Activated CD4-positive, CD25-positive, alpha-beta regulatory T cell (primary cell): Measurements from ENCODE around the gene FNDC3B.

Experiments
- DNase-seq, 4 experiments: peaks; one replicate each; lab custom pipeline; 2025; lab: John Stamatoyannopoulos, UW

FNDC3B gene

DNA sequence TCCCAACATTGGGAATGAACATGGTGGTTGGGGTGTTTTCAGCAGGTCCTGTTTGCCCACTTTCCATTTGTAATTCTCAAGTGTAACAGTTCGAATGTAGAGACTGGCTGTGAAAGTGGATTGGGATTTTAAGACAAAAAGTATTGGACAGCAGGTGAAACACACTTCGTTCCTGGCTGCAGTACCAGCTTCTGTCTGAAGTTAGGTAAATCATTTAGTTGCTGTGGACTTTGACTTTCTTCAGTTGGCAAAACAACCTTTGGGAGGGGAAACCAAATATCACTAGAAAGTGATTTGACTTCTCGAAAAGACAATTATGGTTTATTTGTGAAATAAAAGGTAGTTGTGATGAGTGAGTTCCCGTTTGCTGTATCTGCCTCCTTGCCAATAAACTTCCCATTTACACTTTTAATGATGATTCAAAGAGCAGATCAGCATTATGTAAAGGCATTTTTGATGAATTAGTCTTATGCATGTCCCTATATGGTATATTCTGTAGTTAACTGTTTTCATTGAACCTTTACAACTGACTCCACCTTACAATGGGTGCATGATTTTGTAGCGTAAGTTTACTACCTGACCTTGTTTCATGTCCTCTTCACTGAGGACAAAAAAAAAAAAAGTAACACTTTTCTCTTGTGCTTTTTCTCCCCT is 34.0 kb downstream of the FNDC3B start:
- no peak for DNase-seq

DNA sequence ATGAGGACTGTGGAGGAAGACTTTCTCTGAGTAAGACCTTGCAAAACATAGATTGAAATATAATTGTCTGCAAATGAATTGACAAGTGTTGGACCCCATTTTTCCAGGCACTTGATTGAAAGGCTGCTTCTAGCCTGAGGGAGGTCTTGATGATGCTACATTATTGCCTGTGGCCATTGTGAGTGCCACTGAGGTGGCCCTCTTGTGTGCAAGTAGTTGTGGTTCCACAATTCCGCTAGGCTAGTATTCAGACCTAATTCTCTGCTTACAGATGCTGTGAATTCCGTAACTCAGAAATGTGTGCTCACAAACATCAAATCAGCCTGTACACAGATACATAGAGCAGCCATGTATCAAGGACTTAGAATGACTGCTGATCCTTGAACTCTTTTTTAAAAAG is 34.7 kb downstream of the FNDC3B start:
- no peak for DNase-seq

- no peak for DNase-seq
These were observed 35.2 kb downstream of the FNDC3B start for GRCh38 chr3:172074586-172074985.

GRCh38 chr3:172076212-172076611 is 36.8 kb downstream of the FNDC3B start:
- DNase-seq: no peak

- no peak for DNase-seq
These were observed 37.9 kb downstream of the FNDC3B start for GRCh38 chr3:172077197-172077757.

DNA sequence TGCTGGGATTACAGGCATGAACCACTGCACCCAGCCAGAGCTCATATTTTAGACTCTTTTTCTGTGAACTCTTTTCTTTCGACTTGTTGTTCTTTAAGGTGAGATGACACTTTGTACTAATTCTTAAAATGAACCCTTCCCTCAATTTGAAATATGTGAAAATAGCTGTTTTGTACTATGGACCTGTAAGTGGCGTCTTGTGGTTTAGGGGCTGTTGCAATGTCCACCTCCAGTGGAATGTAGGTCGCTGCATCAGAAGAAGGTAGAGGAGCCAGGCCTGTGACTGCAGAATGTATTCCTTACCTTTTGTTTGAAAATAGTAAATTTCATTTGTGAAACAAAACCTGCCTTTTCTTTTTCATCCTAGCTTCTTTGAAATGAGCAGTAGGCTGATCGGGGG is 38.9 kb downstream of the FNDC3B start:
- DNase-seq: no peak

DNA sequence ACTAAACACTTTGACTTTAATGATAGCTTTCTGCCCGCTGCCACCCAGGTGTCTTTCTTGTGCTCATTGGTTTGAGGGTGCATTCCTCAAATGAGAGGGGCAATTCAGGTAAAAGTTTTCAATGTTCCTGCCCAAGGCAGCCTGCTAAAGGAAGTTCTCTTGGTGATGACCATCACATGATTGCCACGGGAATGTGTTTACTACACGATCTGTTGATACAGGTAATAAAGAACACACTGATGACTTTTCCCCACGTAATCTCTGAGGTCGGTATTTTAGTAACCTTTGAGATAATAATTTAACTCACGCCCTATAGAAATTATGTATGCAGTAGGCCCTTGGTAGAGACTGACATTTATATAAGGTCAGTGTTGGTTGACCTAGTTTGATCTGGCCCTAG is 39.3 kb downstream of the FNDC3B start:
- no peak for DNase-seq

DNA sequence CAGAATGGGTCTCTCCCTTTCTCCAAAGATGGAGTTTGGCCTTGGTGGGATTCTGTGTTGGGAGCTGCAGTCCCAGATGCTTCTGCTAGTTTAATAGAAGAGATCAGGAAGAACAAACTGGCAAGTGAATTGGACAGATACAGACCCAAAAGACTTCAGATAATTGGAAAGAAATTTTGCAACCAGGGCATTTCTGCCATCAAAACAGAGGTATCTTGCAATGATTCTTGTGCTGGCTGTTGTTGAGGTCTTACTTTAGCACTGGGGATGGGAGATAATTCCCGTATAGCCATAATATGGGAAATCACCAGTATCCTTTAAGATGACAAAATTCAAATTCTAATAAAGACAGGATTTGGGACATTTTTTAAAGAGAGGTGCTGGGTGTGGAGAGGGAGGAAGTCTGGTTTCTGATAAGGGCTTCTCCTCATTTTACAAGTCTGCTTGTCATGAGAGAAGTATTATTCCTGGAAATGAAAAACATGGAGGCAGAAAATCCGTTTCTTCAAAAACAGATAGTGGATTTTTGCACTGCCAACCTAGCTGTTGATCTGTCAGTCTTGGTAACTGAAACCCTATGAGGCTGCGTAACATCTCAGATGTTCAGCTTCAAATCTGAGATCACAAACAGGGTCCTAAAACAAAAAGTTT is 40.1 kb downstream of the FNDC3B start:
- DNase-seq: no peak

DNA sequence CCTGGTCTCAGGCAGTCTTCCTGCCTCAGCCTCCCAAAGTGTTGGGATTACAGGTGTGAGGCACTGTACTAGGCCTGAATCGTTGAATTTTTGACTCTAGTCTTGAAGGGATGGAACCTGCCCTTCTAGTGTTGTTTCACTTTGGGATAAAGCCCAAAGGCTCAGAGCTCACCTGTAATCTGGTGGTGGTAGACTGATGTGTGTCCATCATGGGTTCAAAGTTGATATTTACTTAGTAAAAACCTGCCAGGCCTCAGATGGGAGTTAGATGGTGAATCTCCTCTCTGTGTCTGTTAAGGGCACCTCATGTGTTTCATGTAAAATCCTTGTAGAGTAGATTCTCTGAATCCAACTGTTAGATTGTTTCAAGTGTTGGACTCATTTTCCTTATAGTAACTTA is 41.1 kb downstream of the FNDC3B start:
- no peak for DNase-seq

DNA sequence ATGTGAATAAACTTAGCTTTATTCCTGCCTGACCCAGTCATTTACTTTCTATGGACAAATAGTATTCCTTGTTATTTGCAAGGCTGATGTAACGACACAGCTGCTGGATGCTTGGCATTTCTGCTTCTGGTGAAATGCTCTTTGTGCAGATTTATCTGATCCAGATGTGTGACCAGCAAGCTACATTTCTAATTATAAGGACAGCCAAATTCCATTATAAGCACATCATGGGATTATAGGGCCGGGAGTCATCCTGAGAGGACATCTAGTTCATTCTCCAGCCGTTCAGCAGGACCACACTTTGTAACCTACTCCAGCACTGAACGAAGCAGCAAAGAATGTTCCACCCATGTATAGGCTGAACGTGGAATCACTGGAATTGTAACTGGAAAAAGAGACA is 42.9 kb downstream of the FNDC3B start:
- DNase-seq: no peak

GRCh38 chr3:172082820-172083513 is 43.6 kb downstream of the FNDC3B start:
- DNase-seq: no peak

DNA sequence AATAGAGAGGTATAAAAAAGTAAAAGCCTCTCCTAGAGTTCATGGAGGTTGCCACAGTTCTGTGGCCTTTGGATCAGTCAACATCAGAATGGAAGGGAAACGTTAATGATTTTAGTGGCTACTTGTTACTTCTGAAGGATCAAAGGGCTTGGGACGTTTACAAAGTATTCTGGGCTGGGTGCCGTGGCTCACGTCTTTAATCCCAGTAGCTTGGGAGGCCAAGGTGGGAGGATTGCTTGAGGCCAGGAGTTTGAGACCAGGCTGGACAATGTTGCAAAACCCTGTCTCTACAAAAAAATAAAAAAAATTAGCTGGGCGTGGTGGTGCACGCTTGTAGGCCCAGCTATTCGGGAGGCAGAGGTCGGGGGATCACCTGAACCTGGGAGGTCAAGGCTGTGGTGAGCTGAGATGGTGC is 44.6 kb downstream of the FNDC3B start:
- DNase-seq: no peak

GRCh38 chr3:172084871-172085556 is 45.6 kb downstream of the FNDC3B start:
- no peak for DNase-seq

- DNase-seq: no peak
These were observed 46.1 kb downstream of the FNDC3B start for GRCh38 chr3:172085557-172085895.

DNA sequence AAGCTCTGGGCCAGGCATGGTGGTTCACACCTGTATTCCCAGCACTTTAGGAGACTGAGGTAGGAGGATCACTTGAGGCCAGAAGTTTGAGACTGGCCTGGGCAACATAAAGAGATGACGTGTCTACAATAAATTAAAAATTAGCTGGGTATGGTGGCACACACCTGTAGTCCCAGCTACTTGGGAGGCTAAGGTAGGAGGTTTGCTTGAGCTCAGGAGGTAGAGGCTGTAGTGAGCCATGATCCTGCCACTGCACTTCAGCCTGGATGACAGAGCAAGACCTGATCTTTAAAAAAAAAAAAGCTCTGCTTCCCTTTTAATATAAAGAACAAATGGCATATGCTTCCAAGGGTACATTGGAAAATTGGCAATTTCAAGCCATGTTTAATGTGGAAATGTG is 46.7 kb downstream of the FNDC3B start:
- no peak for DNase-seq

DNA sequence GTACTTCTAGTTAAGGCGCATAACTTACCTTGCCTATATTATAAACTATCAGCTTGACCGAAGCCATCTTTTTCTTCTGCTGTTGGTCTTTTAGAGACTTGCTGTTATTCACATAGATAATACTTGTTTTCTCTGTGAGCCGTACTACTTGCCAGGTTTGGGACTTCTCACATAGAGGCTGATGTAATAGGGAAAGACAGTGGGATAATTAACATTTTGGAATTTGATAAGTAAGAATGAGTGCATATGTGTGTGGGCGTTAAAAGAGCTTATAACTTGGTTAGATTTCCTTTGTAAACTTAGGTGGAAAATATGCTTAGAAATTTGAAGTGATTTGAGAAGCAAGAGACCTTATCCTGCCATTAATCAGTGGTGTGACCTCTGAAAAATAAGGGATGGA is 47.8 kb downstream of the FNDC3B start:
- DNase-seq: no peak

DNA sequence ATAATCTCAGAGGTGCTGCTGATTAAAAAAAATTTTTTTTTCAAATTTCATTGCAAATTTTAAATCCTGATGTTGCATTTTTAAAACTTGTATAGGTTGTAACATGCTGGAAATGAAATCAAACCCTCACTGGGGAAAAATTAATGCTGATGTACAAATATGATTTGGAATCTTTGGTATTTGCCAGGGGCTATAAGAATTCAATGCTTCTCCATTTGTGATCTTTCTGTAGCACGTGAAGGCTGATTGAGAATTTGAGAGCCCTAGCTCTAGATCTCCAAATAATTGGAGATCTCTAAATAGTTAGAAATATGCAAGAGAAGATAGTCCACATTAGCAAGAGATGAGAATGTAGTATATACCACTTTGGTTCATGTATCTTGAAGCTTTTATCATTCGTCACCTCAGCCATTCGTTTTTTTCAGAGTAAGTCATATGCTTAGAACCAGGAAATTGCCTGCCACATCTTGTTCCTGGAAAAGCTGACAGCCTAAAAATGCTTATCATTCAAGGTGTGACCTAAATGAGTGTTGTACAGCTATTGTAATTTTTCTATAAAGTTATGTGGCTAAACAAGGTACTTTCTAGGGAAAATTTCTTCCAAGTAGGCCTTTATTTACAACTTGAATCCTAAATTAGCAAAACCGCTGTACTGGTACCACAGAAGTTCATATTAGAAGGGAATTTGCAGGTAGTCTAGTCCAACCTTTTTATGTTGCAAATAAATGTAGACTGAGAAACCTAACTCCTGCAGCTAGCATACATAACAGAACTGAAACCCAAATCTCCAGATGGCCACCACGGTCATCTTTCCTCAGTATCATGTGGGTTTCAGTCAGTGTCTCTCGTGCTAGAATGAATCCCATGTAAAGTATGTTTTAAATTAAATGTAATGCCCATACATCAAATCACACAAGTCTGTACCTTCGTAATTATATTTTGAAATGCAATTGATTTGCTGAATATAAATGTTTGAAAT is 48.5 kb downstream of the FNDC3B start:
- DNase-seq: no peak

DNA sequence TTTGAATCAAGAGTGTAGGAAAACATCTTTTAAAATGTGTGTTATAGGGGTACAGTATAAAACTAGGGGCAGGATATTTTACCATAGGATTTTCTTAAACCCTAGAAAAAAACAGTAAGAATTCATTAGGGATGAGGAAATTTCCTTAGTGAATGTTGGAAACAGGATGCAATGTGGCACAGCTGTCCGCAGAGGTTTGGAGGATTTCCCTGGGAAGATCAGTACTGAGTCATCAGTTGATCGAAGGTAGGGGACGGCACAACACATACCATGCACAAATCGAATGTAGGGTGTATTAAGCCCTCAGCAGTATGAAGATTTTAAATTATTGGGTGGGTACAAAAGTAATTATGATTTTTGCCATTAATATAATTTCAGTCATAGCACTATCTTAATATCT is 49.9 kb downstream of the FNDC3B start:
- no peak for DNase-seq

- DNase-seq: no peak
These were observed 50.7 kb downstream of the FNDC3B start for GRCh38 chr3:172090035-172090434.

GRCh38 chr3:172092658-172093057 is 53.3 kb downstream of the FNDC3B start:
- no peak for DNase-seq
